Measurements from ENCODE around the gene RAB11FIP4.

The RAB11FIP4 gene

DNA sequence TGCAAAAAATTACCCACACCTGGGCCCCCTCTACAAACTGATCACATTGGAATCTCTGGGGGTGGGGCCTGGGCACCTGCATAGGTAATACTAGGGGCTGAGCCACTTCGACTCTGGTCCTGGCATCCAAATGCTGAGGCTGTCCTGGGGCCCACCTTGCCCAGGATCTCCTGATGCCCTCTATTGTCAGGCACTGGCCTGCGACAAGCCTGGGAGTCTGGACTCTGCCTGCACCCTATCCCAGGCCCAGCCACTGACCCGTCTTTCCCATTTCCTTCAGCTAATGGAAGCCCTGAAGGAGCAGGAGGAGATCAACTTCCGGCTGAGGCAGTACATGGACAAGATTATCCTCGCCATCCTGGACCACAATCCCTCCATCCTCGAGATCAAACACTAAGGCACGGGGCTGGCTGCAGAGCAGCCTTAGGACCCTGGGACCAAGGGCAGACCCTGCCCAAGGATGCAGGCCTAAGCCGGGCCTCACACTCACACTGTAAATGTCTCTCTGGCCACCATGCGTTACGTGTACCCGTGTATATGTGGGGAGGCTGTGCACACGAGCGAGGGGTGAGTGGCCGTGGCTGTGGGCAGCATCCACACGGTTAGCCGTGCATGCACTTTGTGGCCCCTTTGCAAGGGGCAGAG is 140.0 kb downstream of the RAB11FIP4 start:
- DNase-seq (no peak), ATAC-seq (ENCODE audit: insufficient read depth, low read depth) (no peak)
- Histone ChIP-seq H3K4me1 (ENCODE audit: insufficient read depth, low read length) (no peaks in the 10 kb centered on the region), H3K36me3 (ENCODE audit: insufficient read depth, low read length) (no peaks in the 10 kb centered on the region), H3K9me3 (ENCODE audit: insufficient read depth, low read length, severe bottlenecking) (no peaks in the 10 kb centered on the region), H3K27ac (ENCODE audit: low read length) (no peak overlapping the region), H3K27me3 (ENCODE audit: insufficient read depth, low read length, poor library complexity) (peaks cover 5% of the 10 kb centered on the region), H3K4me2 (ENCODE audit: insufficient read depth, low read length) (no peak overlapping the region), H2AFZ (ENCODE audit: low read depth, low read length) (no peak overlapping the region), H3K9ac (ENCODE audit: low read depth, low read length) (no peak overlapping the region), H3K4me3 (ENCODE audit: low read depth in 1 of 2, low read length in 2 of 2) (no peak overlapping the region), H4K20me1 (ENCODE audit: insufficient read depth, low read length) (no peaks in the 10 kb centered on the region), H3K79me2 (ENCODE audit: insufficient read depth, low read length) (no peaks in the 10 kb centered on the region)
- TF ChIP-seq, protein P1, sequence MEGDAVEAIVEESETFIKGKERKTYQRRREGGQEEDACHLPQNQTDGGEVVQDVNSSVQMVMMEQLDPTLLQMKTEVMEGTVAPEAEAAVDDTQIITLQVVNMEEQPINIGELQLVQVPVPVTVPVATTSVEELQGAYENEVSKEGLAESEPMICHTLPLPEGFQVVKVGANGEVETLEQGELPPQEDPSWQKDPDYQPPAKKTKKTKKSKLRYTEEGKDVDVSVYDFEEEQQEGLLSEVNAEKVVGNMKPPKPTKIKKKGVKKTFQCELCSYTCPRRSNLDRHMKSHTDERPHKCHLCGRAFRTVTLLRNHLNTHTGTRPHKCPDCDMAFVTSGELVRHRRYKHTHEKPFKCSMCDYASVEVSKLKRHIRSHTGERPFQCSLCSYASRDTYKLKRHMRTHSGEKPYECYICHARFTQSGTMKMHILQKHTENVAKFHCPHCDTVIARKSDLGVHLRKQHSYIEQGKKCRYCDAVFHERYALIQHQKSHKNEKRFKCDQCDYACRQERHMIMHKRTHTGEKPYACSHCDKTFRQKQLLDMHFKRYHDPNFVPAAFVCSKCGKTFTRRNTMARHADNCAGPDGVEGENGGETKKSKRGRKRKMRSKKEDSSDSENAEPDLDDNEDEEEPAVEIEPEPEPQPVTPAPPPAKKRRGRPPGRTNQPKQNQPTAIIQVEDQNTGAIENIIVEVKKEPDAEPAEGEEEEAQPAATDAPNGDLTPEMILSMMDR (IDR thresholded peaks at IDR 0.05; ENCODE audit: borderline replicate concordance, extremely low read depth, low read length, poor library complexity, severe bottlenecking): no peak
- TF ChIP-seq EZH2 (IDR thresholded peaks at IDR 0.05; ENCODE audit: borderline replicate concordance, low read depth, low read length, severe bottlenecking): no peak

DNA sequence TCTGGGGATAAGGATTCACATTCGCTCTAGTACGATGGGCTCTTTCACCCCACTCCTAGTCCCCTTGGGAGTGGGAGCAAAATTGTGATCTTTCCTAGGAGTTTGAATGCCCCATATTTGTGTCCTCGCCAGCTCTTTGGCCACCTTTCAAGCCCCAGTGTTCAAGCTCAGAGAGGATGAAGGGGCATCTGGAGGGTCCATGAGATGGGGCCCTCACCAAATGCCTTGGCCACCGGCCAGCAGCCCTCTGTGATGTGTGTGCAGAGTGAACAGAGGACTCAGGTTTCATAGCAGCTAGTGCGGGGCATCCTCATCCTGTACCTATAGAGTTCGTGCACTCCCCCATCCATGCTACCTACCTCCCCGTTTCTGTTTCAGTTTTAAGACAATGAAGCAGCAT is 140.6 kb downstream of the RAB11FIP4 start:
- Histone ChIP-seq H3K79me2 (ENCODE audit: insufficient read depth, low read length) (no peaks in the 10 kb centered on the region), H3K4me2 (ENCODE audit: insufficient read depth, low read length) (no peak overlapping the region), H3K27me3 (ENCODE audit: insufficient read depth, low read length, poor library complexity) (peaks cover 5% of the 10 kb centered on the region), H3K9ac (ENCODE audit: low read depth, low read length) (no peak overlapping the region), H3K36me3 (ENCODE audit: insufficient read depth, low read length) (no peaks in the 10 kb centered on the region), H2AFZ (ENCODE audit: low read depth, low read length) (no peak overlapping the region), H3K27ac (ENCODE audit: low read length) (no peak overlapping the region), H3K4me3 (ENCODE audit: low read depth in 1 of 2, low read length in 2 of 2) (no peak overlapping the region), H3K4me1 (ENCODE audit: insufficient read depth, low read length) (no peaks in the 10 kb centered on the region), H3K9me3 (ENCODE audit: insufficient read depth, low read length, severe bottlenecking) (no peaks in the 10 kb centered on the region), H4K20me1 (ENCODE audit: insufficient read depth, low read length) (no peaks in the 10 kb centered on the region)
- no peak for ATAC-seq (ENCODE audit: insufficient read depth, low read depth)
- no peak for DNase-seq
- no peak for TF ChIP-seq EZH2 (IDR thresholded peaks at IDR 0.05; ENCODE audit: borderline replicate concordance, low read depth, low read length, severe bottlenecking)
- TF ChIP-seq, protein P1 (IDR thresholded peaks at IDR 0.05; ENCODE audit: borderline replicate concordance, extremely low read depth, low read length, poor library complexity, severe bottlenecking): no peak

DNA sequence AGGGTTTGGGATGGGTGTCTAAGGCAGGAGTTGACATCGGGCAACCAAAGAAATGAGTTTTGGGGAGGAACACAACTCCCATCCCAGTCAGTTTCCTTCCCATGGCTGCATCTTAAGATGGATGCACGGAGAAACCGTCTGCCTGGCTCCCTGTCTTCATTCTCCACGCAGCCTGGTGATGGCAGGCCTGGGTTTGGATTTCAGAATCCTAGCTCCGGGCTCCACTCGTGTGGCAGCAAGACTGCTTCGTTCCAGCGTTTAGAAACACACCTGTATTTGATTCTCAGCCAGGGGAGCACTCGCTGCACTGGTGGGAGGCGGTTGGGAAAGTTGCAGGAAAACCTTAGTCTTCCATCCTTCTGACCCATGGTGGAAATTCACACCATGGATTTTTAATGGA is 141.1 kb downstream of the RAB11FIP4 start:
- H3K79me2 ChIP-seq (ENCODE audit: insufficient read depth, low read length): no peaks in the 10 kb centered on the region
- no peak for TF ChIP-seq EZH2 (IDR thresholded peaks at IDR 0.05; ENCODE audit: borderline replicate concordance, low read depth, low read length, severe bottlenecking)
- TF ChIP-seq, protein P1 (IDR thresholded peaks at IDR 0.05; ENCODE audit: borderline replicate concordance, extremely low read depth, low read length, poor library complexity, severe bottlenecking): no peak
- H3K4me3 ChIP-seq (ENCODE audit: low read depth in 1 of 2, low read length in 2 of 2): no peak overlapping the region
- no peak overlapping the region for H3K4me2 ChIP-seq (ENCODE audit: insufficient read depth, low read length)
- H3K27me3 ChIP-seq (ENCODE audit: insufficient read depth, low read length, poor library complexity): peaks cover 5% of the 10 kb centered on the region
- H3K36me3 ChIP-seq (ENCODE audit: insufficient read depth, low read length): no peaks in the 10 kb centered on the region
- H3K4me1 ChIP-seq (ENCODE audit: insufficient read depth, low read length): no peaks in the 10 kb centered on the region
- ATAC-seq (ENCODE audit: insufficient read depth, low read depth): no peak
- DNase-seq: no peak
- H3K27ac ChIP-seq (ENCODE audit: low read length): no peak overlapping the region
- no peaks in the 10 kb centered on the region for H3K9me3 ChIP-seq (ENCODE audit: insufficient read depth, low read length, severe bottlenecking)
- no peaks in the 10 kb centered on the region for H4K20me1 ChIP-seq (ENCODE audit: insufficient read depth, low read length)
- no peak overlapping the region for H2AFZ ChIP-seq (ENCODE audit: low read depth, low read length)
- H3K9ac ChIP-seq (ENCODE audit: low read depth, low read length): no peak overlapping the region
